WTC11 (cell line): ENCODE measurements around the gene CEP170B. TPM values are rescaled to one million over a fixed set of nuclear protein-coding genes. Genes with fewer than 3 reads are reported as not detected.

Source experiments
- ATAC-seq: fragments of 200-7000 bp; cut with Tn5 transposase; 2 replicates; pipeline ENCODE4 v1.10.0; 2021; ENCODE audit warnings: mild to moderate bottlenecking, moderate library complexity
- CTCF ChIA-PET: fragments of 300-600 bp; sonication (Branson Sonifier 250); formaldehyde crosslinking; loops from one replicate; lab custom pipeline; 2021; ENCODE audit warnings: antibody characterized with exemption; lab: Charles Lee
- POLR2A ChIA-PET: fragments of 350-600 bp; sonication (Branson Sonifier 250); formaldehyde crosslinking; loops from one replicate; lab custom pipeline; 2021; ENCODE audit warnings: antibody characterized with exemption; lab: Charles Lee
- DNase-seq: peaks from one replicate; pipeline ENCODE4 v3.0.0; 2021; ENCODE audit warnings: low spot score
- H3K27ac Mint-ChIP-seq: 2 replicates; pipeline ENCODE4 v1.8.0; 2021; ENCODE audit warnings: mixed read lengths
- H3K27me3 Mint-ChIP-seq: 2 replicates; pipeline ENCODE4 v1.8.0; 2021; ENCODE audit warnings: low read depth, mild to moderate bottlenecking, moderate library complexity, mixed read lengths
- H3K36me3 Mint-ChIP-seq: 2 replicates; pipeline ENCODE4 v1.8.0; 2021; ENCODE audit warnings: mixed read lengths
- H3K4me1 Mint-ChIP-seq: 2 replicates; pipeline ENCODE4 v1.8.0; 2022; ENCODE audit warnings: mixed read lengths
- H3K4me3 Mint-ChIP-seq: 2 replicates; pipeline ENCODE4 v1.8.0; 2021; ENCODE audit warnings: mild to moderate bottlenecking, moderate library complexity, mixed read lengths
- H3K9me3 Mint-ChIP-seq: 2 replicates; pipeline ENCODE4 v1.8.0; 2021; ENCODE audit warnings: mixed read lengths
- CREB1 ChIP-seq: sonication (generic); formaldehyde crosslinking; IDR thresholded peaks from 2 replicates; pipeline ENCODE4 v1.8.0; 2023; ENCODE audit warnings: mild to moderate bottlenecking, missing genetic modification reagents
- EMX1 ChIP-seq: fragments of 250-450 bp; sonication (Bioruptor Pico); IDR thresholded peaks from 2 replicates; pipeline ENCODE4 v1.8.0; 2021; ENCODE audit warnings: mild to moderate bottlenecking
- ERG ChIP-seq: fragments of 250-450 bp; sonication (Bioruptor Pico); IDR thresholded peaks from 2 replicates; pipeline ENCODE4 v1.8.0; 2021; ENCODE audit warnings: mild to moderate bottlenecking
- FOXP4 ChIP-seq: sonication (generic); formaldehyde crosslinking; IDR thresholded peaks from 2 replicates; pipeline ENCODE4 v1.8.0; 2022; ENCODE audit warnings: mild to moderate bottlenecking, missing genetic modification reagents
- GABPB1 ChIP-seq: sonication (generic); formaldehyde crosslinking; IDR thresholded peaks from 2 replicates; pipeline ENCODE4 v1.8.1; 2023; ENCODE audit warnings: mild to moderate bottlenecking, missing genetic modification reagents
- HMGA2 ChIP-seq: fragments of 250-450 bp; sonication (Bioruptor Pico); IDR thresholded peaks from 2 replicates; pipeline ENCODE4 v1.4.0; 2021; ENCODE audit warnings: mild to moderate bottlenecking, moderate library complexity
- JAZF1 ChIP-seq: fragments of 250-450 bp; sonication (Bioruptor Pico); IDR thresholded peaks from 2 replicates; pipeline ENCODE4 v1.9.0; 2021; ENCODE audit warnings: moderate library complexity, mild to moderate bottlenecking, inconsistent platforms
- KAT7 ChIP-seq: sonication (generic); formaldehyde crosslinking; IDR thresholded peaks from 2 replicates; pipeline ENCODE4 v1.8.1; 2023; ENCODE audit warnings: missing genetic modification reagents, mild to moderate bottlenecking, borderline replicate concordance
- MXD4 ChIP-seq: fragments of 250-450 bp; sonication (Bioruptor Pico); IDR thresholded peaks from 2 replicates; pipeline ENCODE4 v1.8.0; 2021; ENCODE audit warnings: mild to moderate bottlenecking, moderate library complexity, borderline replicate concordance
- PRDM15 ChIP-seq: sonication (generic); formaldehyde crosslinking; IDR thresholded peaks from 2 replicates; pipeline ENCODE4 v1.8.0; 2022; ENCODE audit warnings: missing genetic modification reagents
- PRRX2 ChIP-seq: fragments of 250-450 bp; sonication (Bioruptor Pico); IDR thresholded peaks from 2 replicates; pipeline ENCODE4 v1.8.0; 2021; ENCODE audit warnings: mild to moderate bottlenecking
- TEAD4 ChIP-seq: sonication (generic); formaldehyde crosslinking; IDR thresholded peaks from 2 replicates; pipeline ENCODE4 v1.8.0; 2022; ENCODE audit warnings: mild to moderate bottlenecking, missing genetic modification reagents
- ZBTB21 ChIP-seq: sonication (generic); formaldehyde crosslinking; IDR thresholded peaks from 2 replicates; pipeline ENCODE4 v1.8.1; 2023; ENCODE audit warnings: mild to moderate bottlenecking, missing genetic modification reagents, borderline replicate concordance
- ZNF121 ChIP-seq: sonication (generic); formaldehyde crosslinking; IDR thresholded peaks from 2 replicates; pipeline ENCODE4 v1.8.0; 2023; ENCODE audit warnings: missing genetic modification reagents
- ZNF396 ChIP-seq: fragments of 250-450 bp; sonication (Bioruptor Pico); IDR thresholded peaks from 2 replicates; pipeline ENCODE4 v1.8.0; 2021; ENCODE audit warnings: mild to moderate bottlenecking, moderate library complexity, borderline replicate concordance
- ZNF425 ChIP-seq: fragments of 250-450 bp; sonication (Bioruptor Pico); conservative IDR thresholded peaks from 2 replicates; pipeline ENCODE4 v1.9.0; 2021; ENCODE audit warnings: mild to moderate bottlenecking
- ZSCAN18 ChIP-seq: fragments of 250-450 bp; sonication (Bioruptor Pico); IDR thresholded peaks from 2 replicates; pipeline ENCODE4 v2.1.2; 2022; ENCODE audit warnings: mild to moderate bottlenecking, moderate library complexity
- total RNA-seq: library from RNA; stranded (reverse); gene quantifications from 3 replicates; pipeline ENCODE4 v1.2.3, GENCODE V29; 2021
- TF ChIP-seq, protein P1 (sequence below): sonication (generic); formaldehyde crosslinking; IDR thresholded peaks from 2 replicates; pipeline ENCODE4 v1.8.1; 2022; ENCODE audit warnings: low read depth, mild to moderate bottlenecking, moderate library complexity, missing genetic modification reagents, borderline replicate concordance

The CEP170B gene
- total RNA-seq, 1 experiment from 2014 or later, result 47.0 TPM

DNA sequence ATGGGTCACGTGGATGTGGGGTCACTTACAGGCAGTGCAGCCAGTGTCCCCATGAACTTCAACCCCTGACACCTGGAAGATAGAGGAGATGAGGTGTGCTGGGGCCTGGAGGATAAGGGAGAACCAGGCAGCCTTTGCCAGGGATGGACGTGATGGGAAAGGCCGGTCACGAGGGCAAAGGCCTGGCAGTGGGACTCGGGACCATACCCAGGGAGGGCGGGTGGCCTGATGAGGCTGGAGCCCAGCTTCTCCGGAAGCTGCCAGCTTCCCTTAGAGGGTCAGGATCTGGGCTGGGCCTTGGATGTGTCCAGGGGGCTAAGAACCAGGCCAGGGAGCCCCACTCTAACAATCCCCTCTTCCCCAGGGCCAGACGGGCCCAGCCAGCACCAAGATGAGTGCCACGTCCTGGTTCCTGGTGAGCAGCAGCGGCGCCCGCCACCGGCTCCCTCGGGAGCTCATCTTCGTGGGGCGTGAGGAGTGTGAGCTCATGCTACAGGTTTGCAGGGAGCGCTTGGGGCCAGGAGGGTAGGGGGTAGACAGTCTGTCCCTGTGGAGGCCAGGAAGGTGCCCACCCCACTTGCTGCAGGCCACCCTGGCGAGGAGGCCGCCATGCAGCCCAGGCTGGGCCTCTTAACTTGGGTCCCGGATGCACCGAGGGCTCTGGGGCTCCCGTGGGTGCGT, 3.1 kb downstream of the CEP170B start (continued):
- TF ChIP-seq, protein P1, sequence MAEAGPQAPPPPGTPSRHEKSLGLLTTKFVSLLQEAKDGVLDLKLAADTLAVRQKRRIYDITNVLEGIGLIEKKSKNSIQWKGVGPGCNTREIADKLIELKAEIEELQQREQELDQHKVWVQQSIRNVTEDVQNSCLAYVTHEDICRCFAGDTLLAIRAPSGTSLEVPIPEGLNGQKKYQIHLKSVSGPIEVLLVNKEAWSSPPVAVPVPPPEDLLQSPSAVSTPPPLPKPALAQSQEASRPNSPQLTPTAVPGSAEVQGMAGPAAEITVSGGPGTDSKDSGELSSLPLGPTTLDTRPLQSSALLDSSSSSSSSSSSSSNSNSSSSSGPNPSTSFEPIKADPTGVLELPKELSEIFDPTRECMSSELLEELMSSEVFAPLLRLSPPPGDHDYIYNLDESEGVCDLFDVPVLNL (CRISPR knock-in tag), result no peak
- no peak for TF ChIP-seq ZNF396 (CRISPR knock-in tag)
- no peak for TF ChIP-seq JAZF1 (CRISPR knock-in tag)
- TF ChIP-seq, all 79 proteins: peak for 0

DNA sequence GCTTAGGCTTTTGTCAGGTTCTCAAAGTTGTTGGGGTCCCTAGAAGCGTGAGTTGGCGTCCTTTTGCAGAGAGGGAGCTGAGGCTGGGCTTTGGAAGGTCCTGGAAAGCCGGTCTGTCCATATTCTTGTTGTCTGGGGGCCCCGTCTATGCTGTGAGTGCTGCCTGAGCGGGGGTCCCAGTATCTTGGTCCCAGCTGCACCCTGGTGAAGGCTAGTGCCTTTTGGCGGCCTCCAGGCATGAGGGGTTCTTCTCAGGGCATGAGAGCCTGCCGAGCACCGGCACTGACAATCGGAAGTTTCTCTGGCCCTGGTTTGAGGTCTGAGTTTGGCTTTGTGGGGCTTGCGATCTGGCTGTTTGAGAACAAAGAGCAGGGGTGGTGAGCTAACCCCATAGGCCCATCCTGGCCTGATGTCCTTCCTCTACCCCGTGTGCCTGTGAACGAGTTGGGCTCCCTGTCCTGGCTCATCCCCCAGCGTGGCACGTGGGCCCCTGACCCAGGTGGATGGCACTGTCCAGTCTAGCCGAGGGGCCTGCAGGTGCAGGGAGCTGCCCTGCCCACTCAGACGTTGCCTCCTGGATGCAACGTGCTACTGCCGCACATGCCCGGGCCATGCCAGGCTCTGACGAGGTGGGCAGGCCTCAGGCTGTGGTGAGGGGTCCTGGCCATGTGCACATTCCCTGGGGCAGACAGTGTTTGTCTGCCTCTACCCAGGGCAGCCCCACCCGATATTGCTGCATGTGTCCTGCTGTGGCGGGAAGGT, 3.9 kb downstream of the CEP170B start:
- no peak for TF ChIP-seq MXD4 (CRISPR knock-in tag)
- no peak for TF ChIP-seq FOXP4
- no peak for TF ChIP-seq ZBTB21 (CRISPR knock-in tag)
- TF ChIP-seq ZNF121 (CRISPR knock-in tag), result no peak
- TF ChIP-seq JAZF1 (CRISPR knock-in tag), result no peak
- TF ChIP-seq TEAD4 (CRISPR knock-in tag), result no peak
- TF ChIP-seq PRDM15 (CRISPR knock-in tag), result no peak
- TF ChIP-seq ERG (CRISPR knock-in tag), result no peak
- no peak for TF ChIP-seq ZSCAN18 (CRISPR knock-in tag)
- TF ChIP-seq PRRX2, result no peak
- no peak for TF ChIP-seq HMGA2 (CRISPR knock-in tag)
- TF ChIP-seq ZNF425, result no peak
- TF ChIP-seq EMX1, result no peak
- TF ChIP-seq GABPB1 (CRISPR knock-in tag), result no peak
- no peak for TF ChIP-seq CREB1 (CRISPR knock-in tag)
- TF ChIP-seq KAT7 (CRISPR knock-in tag), result no peak
- TF ChIP-seq, all 79 proteins: peak for 0
- CTCF ChIA-PET, result interaction anchor here (0.5 to 1.7 kb wide), 3 partner anchors 43 to 659 kb away, joined by 4 to 12 read pairs (median 6); no protein-coding TSS in a partner anchor
- H3K9me3 Mint-ChIP-seq, result no peaks in the 10 kb centered on the region
- POLR2A ChIA-PET, result no interaction called here
- no peak for DNase-seq
- no peak overlapping the region for H3K4me3 Mint-ChIP-seq
- no peak overlapping the region for H3K27ac Mint-ChIP-seq
- no peak for ATAC-seq
- no peaks in the 10 kb centered on the region for H3K36me3 Mint-ChIP-seq
- peaks cover 20% of the 10 kb centered on the region for H3K4me1 Mint-ChIP-seq
- H3K27me3 Mint-ChIP-seq, result no peaks in the 10 kb centered on the region
